GM12891 (cell line): Measurements from ENCODE around the gene ERN2.

Experiments used
- POLR2A ChIP-seq: IDR thresholded peaks from 2 replicates; pipeline ENCODE4 v1.6.1; 2011; ENCODE audit warnings: low read depth, low read length, control low read depth
- POLR2AphosphoS5 ChIP-seq: IDR thresholded peaks from 2 replicates; pipeline ENCODE4 v1.6.1; 2011; ENCODE audit warnings: low read depth, low read length, control low read depth
- POU2F2 ChIP-seq: IDR thresholded peaks from 2 replicates; pipeline ENCODE4 v1.6.1; 2011; ENCODE audit warnings: low read depth, mild to moderate bottlenecking, control low read depth, low read length, moderate library complexity
- SPI1 ChIP-seq: IDR thresholded peaks from 2 replicates; pipeline ENCODE4 v1.6.1; 2011; ENCODE audit warnings: low read depth, low read length, control low read depth
- TAF1 ChIP-seq: IDR thresholded peaks from 2 replicates; pipeline ENCODE4 v1.6.1; 2011; ENCODE audit warnings: low read depth, low read length, control low read depth

DNA sequence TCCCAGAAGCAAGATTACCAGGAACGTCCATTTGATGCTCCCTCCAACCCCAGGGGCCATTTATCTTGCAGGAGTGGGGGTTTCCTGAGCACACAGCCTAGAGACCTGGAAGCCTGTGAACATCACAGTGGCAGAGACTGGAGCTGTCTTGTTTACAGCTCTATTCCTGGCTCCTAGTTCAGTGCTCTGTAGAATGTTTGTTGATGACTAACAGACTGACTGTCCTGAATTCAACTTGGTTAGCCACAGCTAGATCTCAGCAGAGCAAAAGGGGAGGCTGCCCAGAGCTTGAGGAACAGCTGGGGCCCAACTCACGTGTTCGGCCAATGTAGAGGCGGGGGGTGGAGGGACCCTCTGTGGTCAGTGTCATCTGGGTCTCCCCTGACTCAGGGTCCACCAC lies 6.6 kb downstream of the ERN2 start:
- no peak for TF ChIP-seq POLR2A
- TF ChIP-seq POLR2AphosphoS5 = no peak
- no peak for TF ChIP-seq TAF1
- TF ChIP-seq SPI1 = no peak
- no peak for TF ChIP-seq POU2F2
